ENCODE measurements around the gene KRTAP5-10.
"Not testable (repeated sequence)": the region's sequence is repeated elsewhere in the genome, so short reads cannot be mapped to it uniquely, and the experiment has no call there.

Gene KRTAP5-10

GRCh38 chr11:71588822-71589545 is 23.6 kb downstream of the KRTAP5-10 start:
- H3K4me3 ChIP-seq (ENCODE audit: low read length) = not testable (repeated sequence)
- peak; percentile 32 for DNase-seq (ENCODE audit: low read depth, low spot score)

GRCh38 chr11:71589546-71589920 is 24.2 kb downstream of the KRTAP5-10 start:
- not testable (repeated sequence) for H3K4me3 ChIP-seq (ENCODE audit: low read length); DNase-seq (ENCODE audit: low read depth, low spot score)

- not testable (repeated sequence) for DNase-seq (ENCODE audit: low read depth, low spot score); H3K4me3 ChIP-seq (ENCODE audit: low read length)
Measured at GRCh38 chr11:71603221-71603620, 37.9 kb downstream of the KRTAP5-10 start.

- peak; percentile 41 for DNase-seq (ENCODE audit: low read depth, low spot score)
- not testable (repeated sequence) for H3K4me3 ChIP-seq (ENCODE audit: low read length)
Measured at GRCh38 chr11:71604798-71605488, 39.6 kb downstream of the KRTAP5-10 start.

GRCh38 chr11:71606853-71607519 is 41.6 kb downstream of the KRTAP5-10 start:
- H3K4me3 ChIP-seq (ENCODE audit: low read length); DNase-seq (ENCODE audit: low read depth, low spot score): not testable (repeated sequence)

- not testable (repeated sequence) for DNase-seq (ENCODE audit: low read depth, low spot score); H3K4me3 ChIP-seq (ENCODE audit: low read length)
Measured at GRCh38 chr11:71607520-71608216, 42.3 kb downstream of the KRTAP5-10 start.

- not testable (repeated sequence) for H3K4me3 ChIP-seq (ENCODE audit: low read length); DNase-seq (ENCODE audit: low read depth, low spot score)
Measured at GRCh38 chr11:71608272-71608671, 42.9 kb downstream of the KRTAP5-10 start.

GRCh38 chr11:71611218-71611910 is 46.0 kb downstream of the KRTAP5-10 start:
- not testable (repeated sequence) for H3K4me3 ChIP-seq (ENCODE audit: low read length); DNase-seq (ENCODE audit: low read depth, low spot score)

GRCh38 chr11:71613931-71614330 is 48.6 kb downstream of the KRTAP5-10 start:
- not testable (repeated sequence) for DNase-seq (ENCODE audit: low read depth, low spot score); H3K4me3 ChIP-seq (ENCODE audit: low read length)

- not testable (repeated sequence) for H3K4me3 ChIP-seq (ENCODE audit: low read length); DNase-seq (ENCODE audit: low read depth, low spot score)
Measured at GRCh38 chr11:71614366-71614917, 49.1 kb downstream of the KRTAP5-10 start.

- DNase-seq (ENCODE audit: low read depth, low spot score); H3K4me3 ChIP-seq (ENCODE audit: low read length): not testable (repeated sequence)
Measured at GRCh38 chr11:71615003-71615402, 49.6 kb downstream of the KRTAP5-10 start.
